Gastroesophageal sphincter (tissue), 4 donors: ENCODE data around the gene EFEMP2. TPM values are rescaled to one million over a fixed set of nuclear protein-coding genes. Genes with fewer than 3 reads are reported as not detected.

ENCODE experiments used
- ATAC-seq: fragments of 150-250 bp; one replicate; pipeline ENCODE4 v1.9.1; 2016; ENCODE audit warnings: mild to moderate bottlenecking, moderate library complexity
- H3K27ac ChIP-seq, 4 donors: fragments of 200-600 bp; sonication (generic) in 3 of 4; 1 replicate in 3 of 4; 2 replicates in 1 of 4; pipeline ENCODE4 v1.5.1; 2016 to 2019
- H3K27me3 ChIP-seq: fragments of 200-600 bp; sonication (generic); one replicate; pipeline ENCODE4 v1.5.1; 2019
- H3K36me3 ChIP-seq, 2 donors: fragments of 200-600 bp; sonication (generic); one replicate each; pipeline ENCODE4 v1.5.1; 2019; ENCODE audit warnings: control low read depth in 1 of 2
- H3K4me1 ChIP-seq, 3 donors: fragments of 200-600 bp; sonication (generic); 1 replicate in 2 of 3; 2 replicates in 1 of 3; pipeline ENCODE4 v1.5.1; 2016 to 2019; ENCODE audit warnings: control low read depth in 2 of 3
- H3K4me3 ChIP-seq, 2 donors: fragments of 200-600 bp; sonication (generic); one replicate each; pipeline ENCODE4 v1.5.1; 2019; ENCODE audit warnings: mild to moderate bottlenecking in 1 of 2, moderate library complexity in 1 of 2
- H3K9me3 ChIP-seq, 3 donors: fragments of 200-600 bp; sonication (generic); one replicate each; pipeline ENCODE4 v1.5.1; 2017 to 2019; ENCODE audit warnings: control low read depth in 2 of 3
- CTCF ChIP-seq, 4 experiments: fragments of 200-600 bp in 2 of 4; fragments of 450-650 bp in 2 of 4; sonication (generic) in 1 of 4; IDR thresholded peaks; one replicate each; pipeline ENCODE4 v1.5.1; 2017 to 2019; ENCODE audit warnings: antibody characterized with exemption in 4 of 4, mild to moderate bottlenecking in 2 of 4, moderate library complexity in 2 of 4
- EP300 ChIP-seq: sonication (generic); formaldehyde crosslinking; IDR thresholded peaks from one replicate; pipeline ENCODE4 v1.6.1; 2017; ENCODE audit warnings: antibody characterized with exemption, mild to moderate bottlenecking
- POLR2A ChIP-seq, 2 donors: fragments of 450-650 bp; IDR thresholded peaks; one replicate each; pipeline ENCODE4 v1.6.1; 2017; ENCODE audit warnings: antibody characterized with exemption in 2 of 2, mild to moderate bottlenecking in 2 of 2, moderate library complexity in 1 of 2
- POLR2AphosphoS5 ChIP-seq: sonication (generic); formaldehyde crosslinking; IDR thresholded peaks from one replicate; pipeline ENCODE4 v1.6.1; 2017; ENCODE audit warnings: antibody characterized with exemption
- WGBS, 2 donors: methylation state at CpG; one replicate each; pipeline ENCODE4 v1.1.5; 2018; ENCODE audit warnings: low coverage in 1 of 2; 5-methylcytosine and 5-hydroxymethylcytosine counted together
- total RNA-seq, 4 donors: library from RNA; depleted of rRNA; stranded (reverse); fragments of >200 nt; gene quantifications; one replicate each; pipeline ENCODE4 v1.1.0, GENCODE V29; 2016

The EFEMP2 gene
- total RNA-seq, 4 donors from 2014 or later, result 55.6 to 92.8 (median 81.2) TPM

GRCh38 chr11:65886826-65887722 lies 14.5 kb upstream of the EFEMP2 start:
- Histone ChIP-seq H3K27me3 (no peaks in the 10 kb centered on the region), H3K27ac (peak overlapping the region in 3 of 4 donors; percentile 92 to 99 (median 98)), H3K36me3 (peaks cover 0 to 44% of the 10 kb centered on the region in 2 donors), H3K9me3 (no peaks in the 10 kb centered on the region), H3K4me3 (peak overlapping the region in 1 of 2 donors; percentile 76), H3K4me1 (peaks cover 0 to 66% (median 28%) of the 10 kb centered on the region in 3 donors)
- 46 to 67% methylated on average over 4 to 7 of the region's 14 CpGs for WGBS, 2 donors
- TF ChIP-seq POLR2A (IDR thresholded peaks at IDR 0.05) (no peak), CTCF (IDR thresholded peaks at IDR 0.05) (no peak), POLR2AphosphoS5 (no peak), EP300 (no peak)
- ATAC-seq, result no peak

GRCh38 chr11:65885808-65886536 lies 13.4 kb upstream of the EFEMP2 start:
- Histone ChIP-seq H3K27me3 (no peaks in the 10 kb centered on the region), H3K9me3 (no peaks in the 10 kb centered on the region), H3K27ac (peak overlapping the region in 2 of 4 donors; percentile 92 to 99), H3K4me3 (no peak overlapping the region), H3K4me1 (peaks cover 0 to 55% (median 23%) of the 10 kb centered on the region in 3 donors), H3K36me3 (peaks cover 0 to 49% of the 10 kb centered on the region in 2 donors)
- WGBS, 2 donors, result 86 to 90% methylated on average over 5 to 9 of the region's 12 CpGs
- ATAC-seq, result no peak
- TF ChIP-seq POLR2A (IDR thresholded peaks at IDR 0.05), result no peak
- TF ChIP-seq POLR2AphosphoS5, result no peak
- no peak for TF ChIP-seq EP300
- no peak for TF ChIP-seq CTCF (IDR thresholded peaks at IDR 0.05)

GRCh38 chr11:65885231-65885630 lies 12.6 kb upstream of the EFEMP2 start:
- TF ChIP-seq POLR2AphosphoS5 (no peak), POLR2A (IDR thresholded peaks at IDR 0.05) (no peak)
- H3K4me3 ChIP-seq, result no peak overlapping the region
- H3K36me3 ChIP-seq, result peaks cover 0 to 49% of the 10 kb centered on the region in 2 donors
- H3K27ac ChIP-seq, result peak overlapping the region in 3 of 4 donors; percentile 20 to 65 (median 64)
- WGBS, 2 donors, result 61 to 82% methylated on average over 4 to 7 of the region's 7 CpGs
- H3K27me3 ChIP-seq, result no peaks in the 10 kb centered on the region
- H3K9me3 ChIP-seq, result no peaks in the 10 kb centered on the region
- no peak for ATAC-seq
- H3K4me1 ChIP-seq, result peaks cover 0 to 51% (median 23%) of the 10 kb centered on the region in 3 donors

- Histone ChIP-seq H3K27ac (peak overlapping the region in 3 of 4 donors; percentile 20 to 65 (median 64)), H3K4me1 (peaks cover 0 to 46% (median 20%) of the 10 kb centered on the region in 3 donors), H3K36me3 (peaks cover 0 to 49% of the 10 kb centered on the region in 2 donors), H3K9me3 (no peaks in the 10 kb centered on the region), H3K27me3 (no peaks in the 10 kb centered on the region), H3K4me3 (no peak overlapping the region)
- TF ChIP-seq CTCF (IDR thresholded peaks at IDR 0.05) (peak in 3 of 4 experiments; percentile 99 to 100 (median 99)), POLR2AphosphoS5 (peak; percentile 55), EP300 (no peak)
- WGBS, 2 donors, result no CpG with 5 or more reads among the region's 9 CpGs
- ATAC-seq, result peak; percentile 15
Measured at GRCh38 chr11:65884716-65885092, 12.1 kb upstream of the EFEMP2 start.
